ENCODE results near the gene MED10.

- TF ChIP-seq CTCF (optimal IDR thresholded peaks at IDR 0.05 in 1 of 3, IDR thresholded peaks at IDR 0.05 in 1 of 3, conservative IDR thresholded peaks at IDR 0.05 in 1 of 3; ENCODE audit: extremely low read depth in 1 of 3, insufficient read depth in 2 of 3, low read length in 3 of 3) (no peak), EZH2 (IDR thresholded peaks at IDR 0.05; ENCODE audit: low read length) (no peak)
Measured at GRCh38 chr5:6362846-6363245, 15.5 kb downstream of the MED10 start.

Measured in keratinocyte (primary cell).